Liver (tissue), 3 donors: Measurements from ENCODE around the gene CYP2J2.

Source experiments
- JUND ChIP-seq, 2 donors: IDR thresholded peaks; 2 replicates each; pipeline ENCODE4 v1.6.1; 2016; ENCODE audit warnings: antibody characterized with exemption in 2 of 2
- RAD21 ChIP-seq, 2 donors: IDR thresholded peaks; 2 replicates each; pipeline ENCODE4 v1.6.1; 2016; ENCODE audit warnings: antibody characterized with exemption in 2 of 2, mild to moderate bottlenecking in 2 of 2
- SP1 ChIP-seq: IDR thresholded peaks from 2 replicates; pipeline ENCODE4 v1.6.1; 2018; ENCODE audit warnings: antibody characterized with exemption, mild to moderate bottlenecking
- TAF1 ChIP-seq: conservative IDR thresholded peaks from 2 replicates; pipeline ENCODE4 v1.6.1; 2016; ENCODE audit warnings: antibody characterized with exemption, mild to moderate bottlenecking
- YY1 ChIP-seq: IDR thresholded peaks from 2 replicates; pipeline ENCODE4 v1.6.1; 2016; ENCODE audit warnings: antibody characterized with exemption, mild to moderate bottlenecking
- TF ChIP-seq, protein P1 (sequence below): fragments of 150-350 bp; IDR thresholded peaks from 2 replicates; pipeline ENCODE4 v1.5.1; 2017; ENCODE audit warnings: improper control_type of control experiment, low read depth, low read length; ENCODE audit not compliant: missing input control
- TF ChIP-seq, protein P2 (sequence below): IDR thresholded peaks from 2 replicates; pipeline ENCODE4 v1.6.1; 2016; ENCODE audit warnings: antibody characterized with exemption, mild to moderate bottlenecking
- TF ChIP-seq, protein P3 (sequence below): IDR thresholded peaks from 2 replicates; pipeline ENCODE4 v1.6.1; 2016; ENCODE audit warnings: antibody characterized with exemption
- donor health status: healthy.
- donor health status: healthy.

DNA sequence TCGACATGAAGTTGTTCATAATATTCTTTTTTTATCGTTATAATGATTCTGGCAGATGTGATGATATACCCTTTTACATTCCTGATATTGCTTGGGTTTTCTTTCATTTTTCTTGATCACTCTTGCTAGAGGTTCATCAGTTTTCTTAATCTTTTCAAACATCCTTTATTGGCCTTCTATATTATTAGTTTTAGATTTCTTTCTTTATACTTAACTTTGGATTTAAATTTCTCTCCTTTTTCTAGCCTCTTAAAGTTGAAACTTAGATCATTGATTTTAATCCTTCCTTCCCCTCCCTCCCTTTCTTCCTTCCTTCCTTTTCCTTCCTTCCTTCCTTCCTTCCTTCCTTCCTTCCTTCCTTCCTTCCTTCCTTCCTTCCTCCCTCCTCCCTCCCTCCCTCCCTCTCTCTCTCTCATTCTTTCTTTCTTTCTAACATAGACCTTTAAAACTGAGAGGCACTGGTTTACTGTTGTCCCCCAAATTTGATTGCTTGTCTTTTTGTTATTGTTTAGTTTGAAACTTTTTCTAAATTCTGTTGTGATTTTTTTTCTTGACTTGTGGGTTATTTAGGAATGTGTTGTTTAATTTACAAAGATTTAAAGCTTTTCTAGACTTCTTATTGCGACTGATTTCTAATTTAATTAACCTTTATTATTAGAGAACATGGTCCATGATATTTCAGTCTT, 80.2 kb downstream of the CYP2J2 start:
- TF ChIP-seq TAF1 (no peak), SP1 (no peak), YY1 (no peak), RAD21 (IDR thresholded peaks at IDR 0.05) (no peak), JUND (IDR thresholded peaks at IDR 0.05) (no peak)
- TF ChIP-seq, protein P1, sequence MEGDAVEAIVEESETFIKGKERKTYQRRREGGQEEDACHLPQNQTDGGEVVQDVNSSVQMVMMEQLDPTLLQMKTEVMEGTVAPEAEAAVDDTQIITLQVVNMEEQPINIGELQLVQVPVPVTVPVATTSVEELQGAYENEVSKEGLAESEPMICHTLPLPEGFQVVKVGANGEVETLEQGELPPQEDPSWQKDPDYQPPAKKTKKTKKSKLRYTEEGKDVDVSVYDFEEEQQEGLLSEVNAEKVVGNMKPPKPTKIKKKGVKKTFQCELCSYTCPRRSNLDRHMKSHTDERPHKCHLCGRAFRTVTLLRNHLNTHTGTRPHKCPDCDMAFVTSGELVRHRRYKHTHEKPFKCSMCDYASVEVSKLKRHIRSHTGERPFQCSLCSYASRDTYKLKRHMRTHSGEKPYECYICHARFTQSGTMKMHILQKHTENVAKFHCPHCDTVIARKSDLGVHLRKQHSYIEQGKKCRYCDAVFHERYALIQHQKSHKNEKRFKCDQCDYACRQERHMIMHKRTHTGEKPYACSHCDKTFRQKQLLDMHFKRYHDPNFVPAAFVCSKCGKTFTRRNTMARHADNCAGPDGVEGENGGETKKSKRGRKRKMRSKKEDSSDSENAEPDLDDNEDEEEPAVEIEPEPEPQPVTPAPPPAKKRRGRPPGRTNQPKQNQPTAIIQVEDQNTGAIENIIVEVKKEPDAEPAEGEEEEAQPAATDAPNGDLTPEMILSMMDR, result no peak
- TF ChIP-seq, protein P2, sequence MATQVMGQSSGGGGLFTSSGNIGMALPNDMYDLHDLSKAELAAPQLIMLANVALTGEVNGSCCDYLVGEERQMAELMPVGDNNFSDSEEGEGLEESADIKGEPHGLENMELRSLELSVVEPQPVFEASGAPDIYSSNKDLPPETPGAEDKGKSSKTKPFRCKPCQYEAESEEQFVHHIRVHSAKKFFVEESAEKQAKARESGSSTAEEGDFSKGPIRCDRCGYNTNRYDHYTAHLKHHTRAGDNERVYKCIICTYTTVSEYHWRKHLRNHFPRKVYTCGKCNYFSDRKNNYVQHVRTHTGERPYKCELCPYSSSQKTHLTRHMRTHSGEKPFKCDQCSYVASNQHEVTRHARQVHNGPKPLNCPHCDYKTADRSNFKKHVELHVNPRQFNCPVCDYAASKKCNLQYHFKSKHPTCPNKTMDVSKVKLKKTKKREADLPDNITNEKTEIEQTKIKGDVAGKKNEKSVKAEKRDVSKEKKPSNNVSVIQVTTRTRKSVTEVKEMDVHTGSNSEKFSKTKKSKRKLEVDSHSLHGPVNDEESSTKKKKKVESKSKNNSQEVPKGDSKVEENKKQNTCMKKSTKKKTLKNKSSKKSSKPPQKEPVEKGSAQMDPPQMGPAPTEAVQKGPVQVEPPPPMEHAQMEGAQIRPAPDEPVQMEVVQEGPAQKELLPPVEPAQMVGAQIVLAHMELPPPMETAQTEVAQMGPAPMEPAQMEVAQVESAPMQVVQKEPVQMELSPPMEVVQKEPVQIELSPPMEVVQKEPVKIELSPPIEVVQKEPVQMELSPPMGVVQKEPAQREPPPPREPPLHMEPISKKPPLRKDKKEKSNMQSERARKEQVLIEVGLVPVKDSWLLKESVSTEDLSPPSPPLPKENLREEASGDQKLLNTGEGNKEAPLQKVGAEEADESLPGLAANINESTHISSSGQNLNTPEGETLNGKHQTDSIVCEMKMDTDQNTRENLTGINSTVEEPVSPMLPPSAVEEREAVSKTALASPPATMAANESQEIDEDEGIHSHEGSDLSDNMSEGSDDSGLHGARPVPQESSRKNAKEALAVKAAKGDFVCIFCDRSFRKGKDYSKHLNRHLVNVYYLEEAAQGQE, result no peak
- TF ChIP-seq, protein P3, sequence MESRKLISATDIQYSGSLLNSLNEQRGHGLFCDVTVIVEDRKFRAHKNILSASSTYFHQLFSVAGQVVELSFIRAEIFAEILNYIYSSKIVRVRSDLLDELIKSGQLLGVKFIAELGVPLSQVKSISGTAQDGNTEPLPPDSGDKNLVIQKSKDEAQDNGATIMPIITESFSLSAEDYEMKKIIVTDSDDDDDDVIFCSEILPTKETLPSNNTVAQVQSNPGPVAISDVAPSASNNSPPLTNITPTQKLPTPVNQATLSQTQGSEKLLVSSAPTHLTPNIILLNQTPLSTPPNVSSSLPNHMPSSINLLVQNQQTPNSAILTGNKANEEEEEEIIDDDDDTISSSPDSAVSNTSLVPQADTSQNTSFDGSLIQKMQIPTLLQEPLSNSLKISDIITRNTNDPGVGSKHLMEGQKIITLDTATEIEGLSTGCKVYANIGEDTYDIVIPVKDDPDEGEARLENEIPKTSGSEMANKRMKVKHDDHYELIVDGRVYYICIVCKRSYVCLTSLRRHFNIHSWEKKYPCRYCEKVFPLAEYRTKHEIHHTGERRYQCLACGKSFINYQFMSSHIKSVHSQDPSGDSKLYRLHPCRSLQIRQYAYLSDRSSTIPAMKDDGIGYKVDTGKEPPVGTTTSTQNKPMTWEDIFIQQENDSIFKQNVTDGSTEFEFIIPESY, result no peak
